ENCODE results near the gene NT5E.

Gene NT5E

GRCh38 chr6:85462673-85463072 is 12.8 kb downstream of the NT5E start:
- TF ChIP-seq CTCF (IDR thresholded peaks at IDR 0.05; ENCODE audit: unreplicated experiment in 3 of 3): no peak
- H3K9me3 Mint-ChIP-seq: no peaks in the 10 kb centered on the region
- H3K27ac Mint-ChIP-seq: peak overlapping the region in 1 of 3 experiments; percentile 42
- H3K4me1 Mint-ChIP-seq: peaks cover 32% of the 10 kb centered on the region
- peaks cover 29% of the 10 kb centered on the region for H3K27me3 Mint-ChIP-seq (ENCODE audit: low read depth)
- no peaks in the 10 kb centered on the region for H3K36me3 Mint-ChIP-seq (ENCODE audit: low read depth)
- no peak overlapping the region for H3K4me3 Mint-ChIP-seq

- H3K9me3 Mint-ChIP-seq: no peaks in the 10 kb centered on the region
- no peak for TF ChIP-seq CTCF (IDR thresholded peaks at IDR 0.05; ENCODE audit: unreplicated experiment in 3 of 3)
- no peaks in the 10 kb centered on the region for H3K36me3 Mint-ChIP-seq (ENCODE audit: low read depth)
- no peak overlapping the region for H3K4me3 Mint-ChIP-seq
- H3K27me3 Mint-ChIP-seq (ENCODE audit: low read depth): peaks cover 23% of the 10 kb centered on the region
- H3K27ac Mint-ChIP-seq: no peak overlapping the region
- H3K4me1 Mint-ChIP-seq: peaks cover 27% of the 10 kb centered on the region
Observed at GRCh38 chr6:85463621-85464259, 13.9 kb downstream of the NT5E start.

- Mint-ChIP-seq H3K9me3 (no peaks in the 10 kb centered on the region), H3K27ac (no peak overlapping the region), H3K4me1 (peaks cover 22% of the 10 kb centered on the region), H3K36me3 (ENCODE audit: low read depth) (no peaks in the 10 kb centered on the region), H3K4me3 (no peak overlapping the region), H3K27me3 (ENCODE audit: low read depth) (peaks cover 23% of the 10 kb centered on the region)
- TF ChIP-seq CTCF (IDR thresholded peaks at IDR 0.05; ENCODE audit: unreplicated experiment in 3 of 3): no peak
Observed at GRCh38 chr6:85464260-85464644, 14.4 kb downstream of the NT5E start.

GRCh38 chr6:85464722-85465150 is 14.9 kb downstream of the NT5E start:
- Mint-ChIP-seq H3K36me3 (ENCODE audit: low read depth) (no peaks in the 10 kb centered on the region), H3K4me1 (peaks cover 17% of the 10 kb centered on the region), H3K27me3 (ENCODE audit: low read depth) (peaks cover 20% of the 10 kb centered on the region), H3K9me3 (no peaks in the 10 kb centered on the region), H3K27ac (no peak overlapping the region), H3K4me3 (no peak overlapping the region)
- TF ChIP-seq CTCF (IDR thresholded peaks at IDR 0.05; ENCODE audit: unreplicated experiment in 3 of 3): no peak

GRCh38 chr6:85465762-85466161 is 15.9 kb downstream of the NT5E start:
- H3K4me3 Mint-ChIP-seq: no peak overlapping the region
- no peaks in the 10 kb centered on the region for H3K36me3 Mint-ChIP-seq (ENCODE audit: low read depth)
- H3K9me3 Mint-ChIP-seq: no peaks in the 10 kb centered on the region
- H3K27me3 Mint-ChIP-seq (ENCODE audit: low read depth): peaks cover 20% of the 10 kb centered on the region
- H3K4me1 Mint-ChIP-seq: peaks cover 12% of the 10 kb centered on the region
- TF ChIP-seq CTCF (IDR thresholded peaks at IDR 0.05; ENCODE audit: unreplicated experiment in 3 of 3): no peak
- H3K27ac Mint-ChIP-seq: no peak overlapping the region

GRCh38 chr6:85468326-85468725 is 18.4 kb downstream of the NT5E start:
- no peak overlapping the region for H3K4me3 Mint-ChIP-seq
- H3K36me3 Mint-ChIP-seq (ENCODE audit: low read depth): no peaks in the 10 kb centered on the region
- peaks cover 5% of the 10 kb centered on the region for H3K4me1 Mint-ChIP-seq
- no peaks in the 10 kb centered on the region for H3K9me3 Mint-ChIP-seq
- H3K27ac Mint-ChIP-seq: no peak overlapping the region
- TF ChIP-seq CTCF (IDR thresholded peaks at IDR 0.05; ENCODE audit: unreplicated experiment in 3 of 3): no peak
- H3K27me3 Mint-ChIP-seq (ENCODE audit: low read depth): peaks cover 7% of the 10 kb centered on the region

Measured in nephron (organoid).